Activated T-helper 1 cell treated with Interleukin-2 at 50 U/mL for 16 hours (primary cell): ENCODE measurements around the gene ZP1.

Source experiments
- DNase-seq: peaks from one replicate; pipeline ENCODE4 v3.0.0-alpha.2; 2020; ENCODE audit warnings: low read depth

ZP1 gene

DNA sequence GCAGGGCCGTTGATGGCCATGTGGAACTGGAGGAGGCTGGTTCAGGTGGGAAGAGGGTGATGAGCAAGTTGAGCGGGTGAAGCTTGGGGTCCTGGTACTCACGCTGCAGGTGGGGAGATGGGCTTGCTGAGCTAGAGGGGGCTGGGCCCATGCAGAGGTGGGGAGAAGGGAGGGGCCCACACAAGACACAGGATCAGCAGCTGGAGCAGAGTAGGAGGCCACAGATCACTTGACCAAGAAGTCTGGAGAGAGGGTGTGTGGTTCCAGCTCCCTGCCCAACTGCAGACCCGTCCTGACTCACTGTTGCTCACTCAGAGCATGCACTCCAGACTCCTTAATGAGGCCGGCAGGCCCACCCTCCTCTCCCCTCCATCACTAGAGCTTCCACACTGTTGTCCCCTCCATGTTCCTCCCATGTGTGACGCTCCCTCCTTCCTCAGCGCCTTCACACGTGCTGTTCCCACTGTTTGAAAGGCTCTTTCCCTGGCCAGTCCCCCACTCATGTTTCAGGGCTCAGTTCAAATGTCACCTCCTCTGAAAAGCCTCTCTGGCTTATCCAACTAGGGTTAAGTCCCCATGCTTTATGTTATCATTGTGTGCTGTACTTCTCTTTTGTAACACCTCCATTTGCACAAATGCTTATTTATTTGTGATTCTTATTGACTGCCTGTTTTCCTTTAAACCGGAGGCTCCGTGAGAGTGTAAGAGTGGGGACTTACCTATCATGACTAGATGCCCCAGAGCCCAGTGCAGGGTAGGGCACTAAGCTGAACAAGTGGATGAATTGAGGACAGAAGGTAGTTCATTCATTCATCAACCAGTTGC lies 23.1 kb upstream of the ZP1 start:
- no peak for DNase-seq

DNA sequence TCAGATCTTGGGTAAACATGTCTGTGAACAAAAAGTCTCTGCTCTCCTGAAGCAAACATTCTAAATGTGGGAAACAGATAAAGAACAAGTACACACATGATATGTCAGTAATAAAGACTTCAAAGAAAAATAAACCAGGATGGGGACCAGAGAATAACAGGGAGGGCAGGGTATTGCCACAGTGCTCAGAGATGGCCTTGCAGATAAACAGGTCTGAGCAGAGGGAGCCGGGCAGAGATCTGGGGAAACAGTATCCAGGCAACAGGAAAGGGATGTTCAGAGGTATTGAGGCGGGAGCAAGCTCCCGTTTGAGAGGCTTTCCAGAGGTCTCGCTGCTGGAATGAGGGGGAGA lies 22.5 kb upstream of the ZP1 start:
- DNase-seq, result no peak

DNA sequence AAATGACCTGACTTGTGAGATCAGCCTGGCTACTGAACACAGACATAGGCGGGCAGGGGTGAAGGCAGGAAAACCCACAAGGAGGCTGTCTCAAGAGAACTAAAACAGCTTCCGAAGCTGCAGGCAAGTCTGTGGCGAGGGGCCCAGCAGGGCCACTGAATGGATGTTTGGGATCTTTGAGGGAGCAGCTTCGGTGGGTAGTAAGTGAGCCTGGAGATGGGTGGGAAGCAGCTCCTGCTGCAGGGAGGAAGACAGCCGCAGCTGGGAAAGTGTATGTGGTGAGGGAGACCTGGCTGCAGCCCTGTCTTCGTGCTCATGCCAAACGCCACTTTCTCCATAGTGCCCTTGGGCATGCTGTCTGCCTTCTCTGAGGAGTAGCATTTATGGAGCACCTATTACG lies 22.0 kb upstream of the ZP1 start:
- no peak for DNase-seq

DNA sequence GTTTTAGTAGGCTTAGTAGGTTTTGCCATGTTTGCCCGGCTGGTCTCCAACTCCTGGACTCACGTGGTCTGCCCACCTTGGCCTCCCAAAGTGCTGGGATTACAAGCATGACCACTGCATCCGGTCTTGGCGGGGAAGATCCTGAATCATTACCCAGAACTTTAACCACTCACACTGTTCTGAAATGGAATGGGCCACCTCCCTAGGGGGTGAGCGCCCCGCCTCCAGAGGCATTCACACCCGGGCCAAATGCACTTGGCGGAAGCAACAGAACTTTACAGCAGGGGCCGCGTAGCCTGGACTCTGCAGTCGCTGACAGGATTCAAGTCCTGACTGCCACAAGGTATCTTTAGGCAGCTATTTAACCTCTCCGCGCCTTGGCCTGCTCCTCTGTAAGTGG lies 20.1 kb upstream of the ZP1 start:
- DNase-seq, result no peak

DNA sequence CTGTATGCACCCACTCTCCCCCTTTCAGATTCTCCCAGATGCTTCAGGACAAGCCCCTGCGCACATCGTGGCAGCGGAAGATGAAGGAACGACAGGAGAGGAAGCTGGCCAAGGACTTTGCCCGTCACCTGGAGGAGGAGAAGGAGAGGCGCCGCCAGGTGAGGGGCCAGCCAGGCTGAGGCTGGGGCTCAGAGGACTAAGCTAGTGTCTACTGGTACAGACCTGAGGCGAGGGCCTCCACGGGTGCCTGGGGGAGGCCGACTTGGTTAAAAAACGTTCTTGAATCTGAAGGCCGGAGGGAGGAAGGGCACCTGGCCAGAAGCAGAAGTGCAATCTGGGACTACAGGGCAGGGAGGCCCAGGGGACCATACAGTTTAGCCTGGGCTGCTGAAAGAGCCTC lies 19.4 kb upstream of the ZP1 start:
- no peak for DNase-seq

DNA sequence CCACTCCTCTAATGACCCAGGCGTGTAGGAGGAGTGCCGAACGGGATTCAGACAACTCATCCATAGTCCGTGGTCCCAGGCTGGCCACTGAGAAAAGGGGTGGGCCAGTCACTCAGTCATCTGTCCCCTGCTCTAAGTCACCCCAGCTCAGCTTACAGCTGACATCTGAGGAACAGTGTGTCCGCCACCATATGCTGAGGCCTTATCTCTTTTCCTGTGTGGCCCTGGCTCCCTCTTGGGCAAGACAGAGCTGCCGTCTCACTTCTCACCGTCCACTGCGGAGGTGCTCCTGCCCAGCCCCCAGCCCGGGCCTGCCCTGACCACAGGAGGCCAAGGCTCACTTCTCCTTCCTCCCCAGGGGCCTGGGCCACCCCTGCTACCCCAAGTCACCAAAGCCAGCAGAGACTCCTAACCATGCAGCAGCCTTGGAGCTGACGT lies 18.6 kb upstream of the ZP1 start:
- no peak for DNase-seq

DNA sequence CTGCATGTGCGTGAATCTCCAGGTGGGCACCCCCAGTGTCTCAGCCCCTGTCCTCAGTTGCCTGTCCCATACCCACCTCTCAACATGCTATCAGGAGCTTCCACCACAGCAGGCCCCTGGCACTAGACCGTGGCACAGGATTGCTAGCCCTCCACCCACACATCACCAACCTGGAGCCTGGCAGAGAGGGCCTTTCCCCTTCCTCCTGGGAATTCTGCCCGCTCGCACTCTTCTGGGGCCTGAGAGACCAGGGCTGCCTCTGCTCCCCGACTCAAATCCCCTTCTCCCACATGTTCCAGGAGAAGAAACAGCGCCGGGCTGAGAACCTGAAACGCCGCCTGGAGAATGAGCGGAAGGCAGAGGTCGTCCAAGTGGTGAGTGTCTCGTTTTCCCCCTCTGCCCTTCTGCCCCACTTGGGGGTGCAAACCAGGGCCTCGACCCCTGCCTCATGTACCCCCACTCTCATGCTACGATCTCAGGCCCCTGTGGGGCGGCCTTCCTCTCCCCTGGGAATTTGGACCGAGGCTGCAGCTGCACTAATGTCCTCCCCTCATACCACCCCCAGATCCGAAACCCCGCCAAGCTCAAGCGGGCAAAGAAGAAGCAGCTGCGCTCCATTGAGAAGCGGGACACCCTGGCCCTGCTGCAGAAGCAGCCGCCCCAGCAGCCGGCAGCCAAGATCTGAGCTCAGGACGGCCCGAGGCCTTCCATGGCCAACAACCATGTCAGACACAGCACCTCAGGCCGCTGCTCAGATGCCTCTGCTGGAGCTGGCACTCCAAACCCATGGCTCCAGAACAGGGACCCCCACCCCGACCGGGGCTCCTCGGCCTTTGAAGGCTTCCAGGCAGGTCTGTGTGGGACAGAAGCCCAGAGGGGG lies 17.5 kb upstream of the ZP1 start:
- no peak for DNase-seq

DNA sequence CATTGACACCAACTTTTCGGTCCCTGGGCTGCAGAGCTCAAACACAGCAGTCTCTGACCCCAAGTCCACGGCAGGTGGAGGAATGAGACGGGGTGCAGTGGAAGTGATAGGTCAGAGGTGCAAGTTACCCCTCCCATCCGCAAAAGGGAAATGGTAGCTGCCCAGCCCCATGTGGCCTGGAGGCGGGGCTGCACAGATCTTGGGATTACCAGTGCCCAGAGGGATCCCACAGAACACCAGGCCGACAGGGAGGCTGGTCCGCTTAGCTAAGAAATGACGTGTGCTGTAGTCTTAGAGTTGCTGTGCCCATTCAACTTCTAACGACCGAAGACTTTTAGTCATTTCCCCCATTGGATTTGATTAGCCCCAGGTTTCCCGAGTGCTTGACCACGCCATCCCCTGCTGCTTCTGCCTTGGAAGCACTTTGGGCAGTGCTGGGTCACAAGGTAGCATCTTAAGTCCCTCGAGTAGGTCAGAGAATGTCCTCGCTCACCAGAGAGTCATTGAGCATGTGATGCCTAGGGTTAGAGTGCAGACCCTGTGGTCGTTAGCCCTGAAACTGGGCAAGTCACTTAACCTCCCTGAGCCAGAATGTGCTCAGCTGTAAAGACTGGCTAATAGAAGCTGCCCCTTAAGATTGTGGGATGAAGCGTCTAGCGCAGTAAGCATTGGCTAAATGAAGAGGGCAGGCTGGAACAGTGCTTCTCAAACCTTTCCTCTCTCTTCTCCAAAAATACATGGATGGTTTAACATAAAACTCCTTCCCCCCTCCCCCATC lies 15.8 kb upstream of the ZP1 start:
- no peak for DNase-seq

DNA sequence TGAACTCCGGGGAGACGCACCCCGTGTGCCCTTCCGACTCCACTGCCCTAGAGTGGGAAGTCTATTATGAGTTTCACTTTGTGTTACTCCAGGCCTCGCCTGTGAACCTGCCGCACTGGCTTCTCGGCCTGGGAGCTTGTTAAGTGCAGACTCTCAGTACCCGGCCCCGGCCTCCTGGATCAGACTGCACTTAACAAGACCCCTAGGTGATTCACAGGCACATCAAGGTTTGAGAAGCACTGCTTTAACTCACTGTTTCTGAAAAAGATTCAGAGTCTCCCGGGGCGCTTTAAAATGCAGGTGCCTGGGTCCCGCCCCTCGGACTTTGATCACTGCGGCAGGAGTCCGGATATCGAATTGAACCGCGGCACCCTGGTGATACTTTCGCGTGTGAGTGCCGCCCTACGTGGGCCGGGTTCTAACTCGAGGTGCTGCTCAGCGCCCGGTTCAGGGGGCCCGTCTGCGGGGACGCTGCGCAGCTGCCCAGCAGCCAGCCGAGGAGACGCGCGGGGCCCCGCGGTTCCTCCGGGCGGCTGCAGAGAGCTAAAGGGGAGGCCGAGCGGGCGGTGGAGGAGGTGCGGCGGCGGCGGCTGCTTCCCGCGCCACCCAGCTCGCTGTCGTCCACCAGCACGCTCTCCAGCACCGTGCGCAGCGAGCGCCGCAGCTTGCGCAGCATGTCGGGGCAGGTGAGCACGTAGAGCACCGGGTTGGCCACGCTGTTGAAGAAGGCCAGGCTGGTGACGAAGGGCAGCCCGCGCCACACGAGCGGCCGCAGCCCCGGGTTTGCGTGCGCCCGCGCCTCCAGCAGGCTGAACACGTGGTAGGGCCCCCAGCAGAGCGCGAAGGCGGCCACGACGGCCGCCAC lies 15.0 kb upstream of the ZP1 start:
- DNase-seq, result no peak

DNA sequence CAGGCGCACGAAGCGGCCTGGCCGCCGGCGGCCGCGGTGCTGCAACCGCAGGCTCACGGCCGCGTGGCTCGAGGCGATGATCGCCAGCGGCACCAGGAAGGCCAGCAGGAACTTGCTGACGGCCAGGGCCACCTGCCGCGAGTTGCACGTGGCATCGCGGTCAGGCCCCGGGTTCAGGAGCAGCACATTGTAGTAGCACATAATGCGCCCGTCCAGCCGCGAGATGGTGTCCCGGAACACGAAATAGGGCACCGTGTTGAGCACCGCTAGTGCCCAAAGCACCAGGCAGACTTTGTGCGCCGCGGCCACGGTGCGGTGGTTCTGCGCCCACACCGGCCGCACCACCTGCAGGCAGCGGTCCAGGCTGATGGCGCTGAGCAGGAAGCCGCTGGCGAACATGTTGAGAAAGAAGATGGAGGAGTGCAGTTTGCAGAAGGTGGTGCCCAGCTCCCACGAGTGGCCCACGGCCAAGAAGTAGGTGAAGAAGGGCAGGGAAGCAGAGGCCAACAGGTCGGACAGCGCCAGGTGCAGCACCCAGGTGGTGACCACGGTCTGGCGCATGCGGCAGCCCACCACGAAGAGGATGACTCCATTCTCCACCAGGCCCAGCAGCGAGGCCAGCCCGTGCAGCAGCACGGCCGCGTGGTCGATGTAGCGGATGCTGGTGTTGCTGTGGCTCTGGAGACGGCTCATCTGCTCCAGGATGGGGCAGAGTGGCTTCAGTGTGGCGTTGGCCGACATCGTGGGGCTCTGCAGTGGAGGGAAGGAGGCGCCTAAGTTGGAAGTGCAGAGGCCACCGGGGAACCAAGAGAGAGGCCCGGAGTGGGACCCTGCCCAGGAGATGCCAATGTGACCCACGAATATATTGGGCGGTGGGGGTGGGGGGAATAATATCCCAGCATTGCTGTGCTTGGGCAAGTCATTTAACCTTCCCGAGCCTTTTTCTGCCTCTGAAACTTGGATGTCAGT lies 14.1 kb upstream of the ZP1 start:
- no peak for DNase-seq

DNA sequence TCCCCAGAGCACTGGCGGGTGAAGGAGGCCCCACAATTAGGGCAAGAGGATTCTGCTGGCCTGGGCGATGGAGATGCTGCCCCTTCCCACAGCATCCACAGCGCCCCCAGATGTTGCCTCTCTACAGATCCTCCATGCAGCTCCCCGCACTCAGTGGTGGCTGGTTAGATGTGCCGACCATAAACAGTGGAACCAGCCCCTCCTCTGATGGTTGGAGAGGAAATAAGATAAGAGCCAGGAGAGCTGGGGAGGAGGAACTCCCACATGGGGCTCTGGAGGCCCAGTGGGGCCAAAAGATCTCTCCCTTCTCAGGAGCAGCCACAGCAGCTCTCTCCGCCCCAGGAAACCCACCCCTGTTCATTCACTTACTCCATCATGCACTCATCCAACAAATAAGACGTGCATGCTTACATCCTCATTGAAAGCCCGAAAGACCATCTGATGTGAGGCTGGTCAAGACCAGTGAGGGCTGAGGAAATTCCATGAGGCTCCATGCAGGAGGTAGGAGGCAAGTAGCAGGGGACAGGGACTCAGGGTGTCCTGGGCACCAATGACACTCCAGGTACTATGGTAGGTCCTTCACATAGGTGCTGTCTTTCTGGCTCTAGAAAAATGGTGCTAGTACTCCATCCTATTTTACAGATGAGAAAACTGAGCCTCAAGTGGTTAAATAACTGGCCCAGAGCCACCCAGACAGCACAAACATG lies 13.0 kb upstream of the ZP1 start:
- DNase-seq, result no peak

DNA sequence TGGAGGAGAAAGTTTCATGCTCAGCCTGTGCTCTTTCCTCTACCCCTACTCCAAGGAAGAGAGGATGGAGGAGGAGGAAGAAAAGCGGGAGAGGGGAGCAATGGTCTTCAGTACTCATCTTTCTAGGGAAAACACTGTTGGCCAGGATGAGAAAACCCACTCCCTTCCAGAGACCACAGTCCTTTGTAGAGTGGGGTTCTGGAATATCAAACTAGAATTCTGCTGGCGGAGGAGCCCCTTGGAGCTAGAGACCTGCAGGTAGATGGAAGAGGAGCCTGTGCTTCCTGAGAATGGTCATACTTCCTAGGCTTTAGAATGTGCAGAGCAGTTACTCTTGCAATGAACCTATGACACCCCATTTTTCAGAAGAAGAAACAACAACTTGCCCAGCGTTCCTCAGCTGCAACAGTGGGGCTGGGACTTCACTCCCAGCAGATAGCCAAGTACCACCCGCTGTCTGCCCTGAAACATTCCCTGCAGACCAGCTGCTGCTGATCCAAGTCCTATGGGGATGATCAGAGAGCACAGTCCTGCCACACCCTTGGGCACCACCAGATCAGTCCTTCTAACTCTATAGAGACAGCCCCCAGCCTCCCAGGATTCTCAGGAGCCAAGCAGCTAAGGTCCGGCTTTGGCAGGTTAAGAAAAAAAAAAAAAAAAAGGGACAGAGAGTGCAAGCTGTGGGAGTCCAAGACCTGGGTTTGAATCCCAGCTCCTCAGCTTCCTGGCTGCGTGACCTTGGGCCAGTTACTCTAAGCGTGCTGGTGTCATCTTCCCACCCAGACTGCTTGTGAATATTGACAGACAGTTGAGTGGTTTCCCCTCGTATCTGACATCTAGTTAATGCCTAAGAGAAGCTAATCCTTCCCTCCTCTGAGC lies 12.3 kb upstream of the ZP1 start:
- no peak for DNase-seq

DNA sequence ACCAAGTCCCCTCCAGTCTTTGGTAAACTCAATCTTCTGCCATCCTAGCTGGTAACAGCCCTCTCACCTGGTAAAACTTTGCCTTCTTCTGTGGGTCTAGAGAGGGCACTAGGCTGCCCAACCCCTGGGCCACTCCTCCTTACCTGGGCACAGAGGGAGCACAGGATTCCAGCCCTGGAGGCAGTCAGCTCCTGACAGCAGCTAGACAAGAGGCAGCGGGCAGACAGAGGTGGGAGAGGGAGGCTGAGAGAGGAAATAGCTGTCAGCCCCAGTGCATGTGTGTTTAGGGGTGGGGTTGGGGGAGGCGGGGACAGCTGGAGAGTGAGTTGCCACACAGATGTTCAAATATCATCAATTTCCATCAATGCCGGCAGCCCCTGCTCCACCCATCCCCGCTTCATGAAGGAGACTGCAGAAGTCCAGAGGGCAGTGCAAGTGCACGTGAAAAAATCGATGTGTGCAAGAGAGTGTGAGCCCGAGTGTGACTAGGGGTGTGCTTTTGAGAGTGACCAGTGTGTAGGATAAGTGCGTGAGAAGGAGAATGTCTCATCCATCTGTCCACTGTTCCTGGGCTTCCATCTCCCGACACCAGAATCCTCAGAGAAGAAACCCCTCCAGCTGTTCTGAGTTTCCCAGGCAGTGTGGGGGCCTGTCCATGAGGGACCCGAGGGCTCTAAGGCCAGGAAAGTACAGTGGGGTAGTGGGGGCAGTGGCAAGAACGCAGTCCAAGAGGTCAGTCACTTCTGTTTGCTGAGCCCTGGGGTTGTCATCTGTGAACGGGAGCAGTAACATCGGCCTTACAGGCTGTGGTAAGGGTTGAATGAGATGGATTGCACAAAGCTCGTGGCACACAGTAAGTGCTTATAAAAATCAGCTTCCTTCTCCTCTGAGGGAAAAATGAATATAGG lies 11.4 kb upstream of the ZP1 start, which contains the start of gene PTGDR2:
Gene PTGDR2 (minus strand): TSS at position 225 of the 908 bp plus-strand sequence. CDS start 2,228 bp downstream, outside the sequence.
- no peak for DNase-seq

DNA sequence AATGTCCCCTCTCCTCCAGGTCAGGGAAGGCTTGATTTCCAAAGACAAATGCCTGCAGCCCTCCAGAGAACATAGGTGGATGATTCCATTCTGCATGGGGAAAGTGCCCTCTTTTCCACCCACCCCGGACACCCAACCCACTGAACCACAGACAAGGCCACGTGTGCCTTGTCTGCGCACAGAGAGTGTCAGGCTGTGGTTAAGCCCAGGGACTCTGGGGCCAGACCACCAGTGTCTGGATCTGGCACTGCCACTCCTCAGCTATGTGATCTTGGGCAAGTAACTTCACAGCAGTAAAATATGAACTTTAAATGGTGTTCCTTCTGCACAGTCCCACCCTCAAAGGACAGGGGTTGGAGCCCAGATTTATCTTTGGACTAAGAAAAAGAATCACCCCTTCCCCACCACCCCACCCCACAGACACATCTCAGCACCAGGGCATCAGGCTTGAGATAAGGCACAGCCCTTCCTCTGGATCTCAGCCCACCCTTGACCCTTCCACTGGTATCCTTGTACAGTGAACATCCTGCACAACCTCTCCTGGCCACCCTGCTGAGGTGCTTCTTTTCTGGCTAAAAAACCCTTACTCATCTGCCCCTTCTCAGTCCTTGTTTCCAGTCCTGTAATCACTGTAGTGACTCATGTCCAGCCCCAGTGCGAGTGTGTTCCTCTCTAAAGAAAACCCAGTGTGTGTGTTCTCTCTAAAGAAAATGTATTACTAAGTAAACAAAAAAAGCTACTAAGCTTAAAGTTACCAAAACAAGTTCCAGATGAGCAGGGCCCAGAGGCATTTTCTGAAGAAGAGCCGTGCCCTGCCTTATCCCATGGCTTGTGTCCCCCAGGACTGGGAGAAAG lies 9.7 kb upstream of the ZP1 start:
- no peak for DNase-seq

DNA sequence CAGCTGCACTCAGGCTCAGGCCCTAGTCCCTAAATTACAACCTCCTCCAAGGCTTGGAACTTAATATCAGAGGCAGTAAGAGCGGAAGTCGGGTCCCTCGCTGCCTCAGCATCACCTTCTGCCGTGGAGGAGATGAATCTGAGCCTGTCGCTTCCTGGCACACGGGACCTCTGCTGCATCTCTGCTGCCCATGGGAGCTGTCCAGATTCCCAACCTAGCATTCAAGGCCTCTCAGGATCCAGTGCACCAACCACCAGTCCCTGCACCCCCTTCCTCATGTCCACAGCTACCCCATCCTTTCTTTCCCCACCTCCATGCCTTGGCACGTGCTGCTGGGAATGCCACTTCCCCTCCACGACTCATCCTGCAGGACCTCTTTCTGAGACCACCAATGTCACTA lies 9.1 kb upstream of the ZP1 start:
- DNase-seq, result no peak

DNA sequence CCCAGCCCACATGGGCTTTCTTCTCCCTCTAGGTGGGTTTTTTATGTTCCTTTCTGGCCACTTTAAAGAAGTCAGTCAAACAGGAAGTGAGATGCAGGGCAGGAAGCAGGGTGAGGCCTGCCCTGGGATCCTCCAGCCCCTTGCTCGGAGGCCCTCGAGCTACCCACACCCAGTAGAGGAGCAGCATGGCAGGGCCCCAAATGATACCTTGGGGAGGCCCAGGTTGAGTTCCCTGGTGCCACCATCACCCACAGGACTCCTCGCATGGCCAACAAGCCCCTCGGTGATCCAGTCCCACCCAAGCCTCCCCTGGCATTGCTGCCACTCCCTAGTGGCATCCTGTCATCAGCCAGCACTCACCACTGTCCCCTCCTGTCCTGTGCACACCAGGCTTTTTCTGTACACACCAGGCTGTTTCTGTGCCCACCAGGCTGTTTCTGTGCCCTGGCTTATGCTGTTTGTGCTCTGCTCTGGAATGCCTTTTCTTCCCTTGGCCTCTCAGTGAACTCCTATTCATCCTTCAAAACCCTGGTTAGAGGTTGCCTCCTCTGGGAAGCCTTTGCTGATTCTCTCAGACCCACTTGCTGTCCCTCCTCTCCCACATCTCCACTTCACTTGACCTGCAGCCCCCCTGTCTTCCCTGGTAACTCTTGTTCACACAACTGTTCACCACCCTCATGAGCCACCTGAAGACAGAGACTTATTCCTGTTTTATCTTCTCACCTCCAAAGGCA lies 8.4 kb upstream of the ZP1 start:
- DNase-seq, result no peak
